ENCODE measurements around the gene RNF112. TPM values are rescaled to one million over a fixed set of nuclear protein-coding genes. Genes with fewer than 3 reads are reported as not detected.

The RNF112 gene
- total and polyA plus RNA-seq, 2 of the 13 experiments (the other 11 are each of a cell fraction or from before 2014, with no cell fraction given): 0.05 TPM; not detected in 1

- TF ChIP-seq ZFY (CRISPR knock-in tag; IDR thresholded peaks at IDR 0.05) (peak; percentile 81), ZNF619 (CRISPR knock-in tag; IDR thresholded peaks at IDR 0.05) (no peak), SIN3A (IDR thresholded peaks at IDR 0.05; ENCODE audit: borderline replicate concordance, low read depth, low read length) (peak; percentile 83; the same call in 1 of the 2 replicates), TEF (CRISPR knock-in tag; IDR thresholded peaks at IDR 0.05) (no peak), TOPORS (CRISPR knock-in tag; IDR thresholded peaks at IDR 0.05) (0 out of 2 replicates have a peak, but pooled peaks have one; percentile 42), ZNF276 (CRISPR knock-in tag; IDR thresholded peaks at IDR 0.05; ENCODE audit: low read depth) (no peak), ARID4A (CRISPR knock-in tag; IDR thresholded peaks at IDR 0.05; ENCODE audit: borderline replicate concordance) (peak; percentile 94), ZNF496 (CRISPR knock-in tag; IDR thresholded peaks at IDR 0.05; ENCODE audit: insufficient replicate concordance) (no peak), SOX13 (IDR thresholded peaks at IDR 0.05) (no peak), SOX13 (CRISPR knock-in tag; conservative IDR thresholded peaks at IDR 0.05 in 1 of 2, IDR thresholded peaks at IDR 0.05 in 1 of 2) (peak in 1 of 2 experiments; percentile 35; a peak in 1 of 4 replicates), JDP2 (CRISPR knock-in tag; IDR thresholded peaks at IDR 0.05; ENCODE audit: borderline replicate concordance) (no peak), ZNF883 (CRISPR knock-in tag; IDR thresholded peaks at IDR 0.05; ENCODE audit: not compliant biosample characterization) (no peak), RFX1 (IDR thresholded peaks at IDR 0.05) (peak; percentile 92), ARID3A (IDR thresholded peaks at IDR 0.05; ENCODE audit: low read depth, low read length) (no peak), ZKSCAN1 (IDR thresholded peaks at IDR 0.05; ENCODE audit: low read length) (no peak), ZNF569 (CRISPR knock-in tag; IDR thresholded peaks at IDR 0.05; ENCODE audit: borderline replicate concordance) (no peak), ZNF3 (CRISPR knock-in tag; IDR thresholded peaks at IDR 0.05) (no peak), ZEB1 (IDR thresholded peaks at IDR 0.05; ENCODE audit: insufficient replicate concordance, low read depth) (peak; percentile 71), MLX (CRISPR knock-in tag; IDR thresholded peaks at IDR 0.05) (no peak), NFRKB (IDR thresholded peaks at IDR 0.05) (no peak), ZNF552 (CRISPR knock-in tag; IDR thresholded peaks at IDR 0.05; ENCODE audit: borderline replicate concordance) (peak; percentile 84; the same call in 1 of the 2 replicates)
These were observed 48.5 kb upstream of the RNF112 start, which contains the start of gene B9D1 (continued) for GRCh38 chr17:19362277-19363113.

All from HepG2 (cell line).